Naive thymus-derived CD4-positive, alpha-beta T cell (primary cell): ENCODE data around the gene MRPL2. TPM values are rescaled to one million over a fixed set of nuclear protein-coding genes. Genes with fewer than 3 reads are reported as not detected.

Source experiments
- ATAC-seq: fragments of 150-1000 bp; cut with Tn5 transposase; 2 replicates; pipeline ENCODE4 v1.10.0; 2021; ENCODE audit warnings: mild to moderate bottlenecking, moderate library complexity
- CTCF ChIA-PET: fragments of 350-600 bp; sonication (Branson Sonifier 250); formaldehyde crosslinking; loops from one replicate; lab custom pipeline; 2021; ENCODE audit warnings: antibody characterized with exemption; lab: Charles Lee
- POLR2A ChIA-PET: fragments of 350-600 bp; sonication (Branson Sonifier 250); formaldehyde crosslinking; loops from one replicate; lab custom pipeline; 2021; ENCODE audit warnings: antibody characterized with exemption, inconsistent platforms; lab: Charles Lee
- DNase-seq, 9 donors: peaks; one replicate each; pipeline versions ENCODE4 v3.0.0 to v3.0.0-alpha.2; 2020 to 2022; ENCODE audit warnings: mixed read lengths in 1 of 9
- H3K27ac ChIP-seq: one replicate; pipeline ENCODE4 v1.7.0; 2013; ENCODE audit warnings: mild to moderate bottlenecking, low read depth, low read length, moderate library complexity
- H3K27me3 ChIP-seq, 2 donors: one replicate each; pipeline ENCODE4 v1.7.0; 2013; ENCODE audit warnings: low read length in 2 of 2, mild to moderate bottlenecking in 2 of 2, moderate library complexity in 2 of 2; ENCODE audit not compliant: control insufficient read depth in 2 of 2, insufficient read depth in 2 of 2
- H3K36me3 ChIP-seq, 3 experiments: 1 replicate in 2 of 3; 2 replicates in 1 of 3; pipeline ENCODE4 v1.7.0; 2013; ENCODE audit warnings: low read length in 3 of 3, mild to moderate bottlenecking in 3 of 3, moderate library complexity in 1 of 3; ENCODE audit not compliant: insufficient read depth in 3 of 3, control insufficient read depth in 2 of 3
- H3K4me1 ChIP-seq, 2 donors: one replicate each; pipeline ENCODE4 v1.7.0; 2013; ENCODE audit warnings: low read length in 2 of 2, mild to moderate bottlenecking in 2 of 2, moderate library complexity in 1 of 2; ENCODE audit not compliant: control insufficient read depth in 2 of 2, insufficient read depth in 2 of 2
- H3K4me3 ChIP-seq: 2 replicates; pipeline ENCODE4 v1.7.0; 2013; ENCODE audit warnings: mild to moderate bottlenecking, low read length
- H3K9me3 ChIP-seq, 3 experiments: 1 replicate in 2 of 3; 2 replicates in 1 of 3; pipeline ENCODE4 v1.7.0; 2013; ENCODE audit warnings: low read length in 3 of 3; ENCODE audit not compliant: control insufficient read depth in 2 of 3
- H3K27ac Mint-ChIP-seq, 9 donors: one replicate each; pipeline ENCODE4 v1.8.0; 2020 to 2022; ENCODE audit warnings: mixed read lengths in 9 of 9, mild to moderate bottlenecking in 8 of 9, moderate library complexity in 5 of 9, inconsistent platforms in 2 of 9
- H3K27me3 Mint-ChIP-seq, 5 donors: one replicate each; pipeline ENCODE4 v1.8.0; 2021 to 2022; ENCODE audit warnings: mixed read lengths in 5 of 5, mild to moderate bottlenecking in 1 of 5
- H3K36me3 Mint-ChIP-seq, 5 donors: one replicate each; pipeline ENCODE4 v1.8.0; 2020 to 2022; ENCODE audit warnings: mixed read lengths in 5 of 5, mild to moderate bottlenecking in 3 of 5, inconsistent platforms in 1 of 5
- H3K4me1 Mint-ChIP-seq, 7 donors: one replicate each; pipeline ENCODE4 v1.8.0; 2020 to 2022; ENCODE audit warnings: mixed read lengths in 7 of 7, mild to moderate bottlenecking in 3 of 7, inconsistent platforms in 1 of 7
- H3K4me3 Mint-ChIP-seq, 10 donors: one replicate each; pipeline ENCODE4 v1.8.0; 2020 to 2022; ENCODE audit warnings: mild to moderate bottlenecking in 10 of 10, mixed read lengths in 10 of 10, moderate library complexity in 6 of 10, inconsistent platforms in 2 of 10
- H3K9me3 Mint-ChIP-seq, 11 donors: one replicate each; pipeline ENCODE4 v1.8.0; 2020 to 2022; ENCODE audit warnings: mixed read lengths in 11 of 11, mild to moderate bottlenecking in 4 of 11, inconsistent platforms in 1 of 11, moderate library complexity in 1 of 11
- intact Hi-C, 2 donors: fragments of 100-400 bp; cut with micrococcal nuclease; formaldehyde crosslinking; loops; one replicate each; pipeline ENCODE4 v1.15.1; 2023
- polyA plus RNA-seq, 2 donors: library from polyadenylated mRNA; unstranded; fragments of 300-500 nt; fragmentation: Illumina TruSeq; gene quantifications; one replicate each; pipeline ENCODE4 v1.2.3, GENCODE V29; 2021
- total RNA-seq, 6 experiments: library from RNA in 5 of 6; stranded (reverse) in 5 of 6; gene quantifications; 1 replicate in 5 of 6; 2 replicates in 1 of 6; pipeline ENCODE4 v1.2.3 and lab custom pipeline; 2021 to 2026

MRPL2 gene
- total and polyA plus RNA-seq, 7 experiments from 2014 or later, result 32.0 to 58.6 (median 48.4) TPM

DNA sequence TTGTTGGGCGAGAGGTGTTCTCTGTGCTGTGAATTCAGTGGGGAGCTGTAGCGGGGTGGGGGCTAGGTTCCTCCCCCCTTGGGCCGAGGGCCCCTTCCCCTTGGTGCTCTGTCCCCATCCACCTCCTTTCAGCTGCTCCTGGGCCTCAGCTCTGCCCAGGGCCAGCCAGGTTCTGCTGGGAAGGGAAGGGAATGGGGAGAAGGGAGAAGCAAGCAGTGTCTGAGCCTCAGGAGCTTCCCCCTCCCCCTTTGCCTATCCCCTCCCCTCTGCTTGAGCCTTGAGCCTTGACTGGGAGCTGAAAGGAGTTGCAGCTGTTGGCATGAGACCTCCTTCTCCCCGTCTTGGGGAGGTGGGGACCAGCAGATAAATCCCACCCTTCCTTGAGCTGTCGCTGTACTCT is 38.4 kb downstream of the MRPL2 start:
- Histone ChIP-seq H3K9me3 (no peaks in the 10 kb centered on the region), H3K27ac (peak overlapping the region; percentile 81), H3K4me3 (peak overlapping the region; percentile 89), H3K36me3 (peaks cover 8 to 52% (median 18%) of the 10 kb centered on the region in 3 experiments), H3K4me1 (peaks cover 11 to 24% of the 10 kb centered on the region in 2 donors), H3K27me3 (no peaks in the 10 kb centered on the region)
- Mint-ChIP-seq H3K27ac (peak overlapping the region in 8 of 9 donors; percentile 52 to 93 (median 85)), H3K27me3 (no peaks in the 10 kb centered on the region), H3K4me1 (peaks cover 29 to 66% (median 47%) of the 10 kb centered on the region in 7 donors), H3K36me3 (peaks cover 8 to 43% (median 21%) of the 10 kb centered on the region in 5 donors), H3K9me3 (no peaks in the 10 kb centered on the region), H3K4me3 (peak overlapping the region in 9 of 10 donors; percentile 86 to 99 (median 98))
- ChIA-PET POLR2A (interaction anchor here (0.7 to 4.8 kb wide), 11 partner anchors 9 to 131 kb away, joined by 3 to 31 read pairs (median 4); partner anchors contain the start of genes CNPY3, CUL7, KLC4 and MRPL2), CTCF (interaction anchor here (0.8 to 1.0 kb wide), 2 partner anchors 33 to 125 kb away, joined by 3 to 4 read pairs; partner anchors contain the start of gene CUL7)
- intact Hi-C loops, result loop anchor here (1.0 kb wide), 3 partner anchors 32 to 120 kb away; partner anchors contain the start of genes CUL7 (in 1 of the 2), KLC4 (in 1 of the 2) and MRPL2 (in 1 of the 2)
- ATAC-seq, result no peak
- no peak for DNase-seq

DNA sequence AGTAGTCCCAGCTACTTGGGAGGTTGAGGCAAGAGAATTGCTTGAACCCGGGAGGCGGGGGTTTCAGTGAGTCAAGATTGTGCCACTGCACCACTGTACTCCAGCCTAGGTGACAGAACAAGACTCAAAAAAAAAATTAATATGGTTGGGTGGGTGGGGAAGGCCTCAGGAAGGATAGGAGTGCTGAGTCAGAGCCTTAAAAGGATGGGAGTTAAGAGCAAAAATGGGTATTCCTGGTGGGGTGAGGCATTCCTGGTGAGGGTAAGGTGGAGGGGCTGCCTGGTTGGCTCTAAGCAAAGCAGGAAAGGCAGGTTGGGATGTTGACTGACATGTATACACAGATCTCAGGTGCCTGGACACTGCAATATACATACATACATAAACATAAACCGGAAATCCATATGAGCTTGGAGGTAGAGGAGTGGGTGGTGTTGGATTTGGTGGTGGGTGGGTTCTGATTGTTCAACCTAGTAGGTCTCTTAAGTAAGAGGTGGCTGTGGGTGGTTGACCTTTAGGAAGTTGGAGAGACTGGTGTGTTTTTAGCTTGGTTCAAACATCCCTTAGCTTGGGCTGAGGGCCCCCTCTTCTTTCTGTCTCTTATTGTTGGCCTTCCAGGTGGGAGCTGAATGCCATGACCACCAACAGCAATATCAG is 39.1 kb downstream of the MRPL2 start:
- H3K4me3 ChIP-seq, result no peak overlapping the region
- Mint-ChIP-seq H3K4me1 (peaks cover 30 to 71% (median 49%) of the 10 kb centered on the region in 7 donors), H3K36me3 (peaks cover 8 to 41% (median 21%) of the 10 kb centered on the region in 5 donors), H3K27me3 (no peaks in the 10 kb centered on the region), H3K9me3 (no peaks in the 10 kb centered on the region), H3K4me3 (peak overlapping the region; percentile 40 to 99 (median 63)), H3K27ac (peak overlapping the region in 8 of 9 donors; percentile 38 to 87 (median 64))
- H3K9me3 ChIP-seq, result no peaks in the 10 kb centered on the region
- peaks cover 14 to 28% of the 10 kb centered on the region in 2 donors for H3K4me1 ChIP-seq
- peaks cover 7 to 46% (median 16%) of the 10 kb centered on the region in 3 experiments for H3K36me3 ChIP-seq
- ATAC-seq (no peak), DNase-seq (no peak)
- CTCF ChIA-PET, result interaction anchor here (1.0 kb wide), 1 partner anchor 33 kb away, joined by 4 read pairs; the partner anchor contains the start of gene CUL7
- intact Hi-C loops, result no loop called here
- no peak overlapping the region for H3K27ac ChIP-seq
- POLR2A ChIA-PET, result interaction anchor here (0.7 to 4.8 kb wide), 9 partner anchors 9 to 91 kb away, joined by 3 to 31 read pairs (median 4); partner anchors contain the start of genes CNPY3, CUL7, KLC4 and MRPL2
- H3K27me3 ChIP-seq, result no peaks in the 10 kb centered on the region

DNA sequence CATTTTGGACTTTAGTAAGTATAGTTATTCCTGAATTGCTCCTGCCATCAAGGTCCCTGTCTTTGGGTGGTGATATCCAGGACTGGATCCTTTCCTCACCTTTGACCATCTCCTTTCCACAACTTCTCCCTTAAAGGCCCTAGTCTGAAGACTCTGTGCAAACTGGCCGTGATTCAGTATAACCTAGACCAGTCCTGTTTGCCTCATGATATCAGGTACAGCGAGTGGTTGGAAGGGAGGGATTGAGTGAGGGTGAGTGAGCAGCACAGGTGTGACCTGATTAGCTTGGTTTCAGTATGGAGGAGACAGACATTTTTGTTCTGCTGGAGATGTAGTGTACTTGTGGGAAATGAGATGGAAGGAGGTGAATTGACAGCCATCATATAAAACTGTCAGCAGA is 40.1 kb downstream of the MRPL2 start:
- peaks cover 0 to 36% (median 8%) of the 10 kb centered on the region in 3 experiments for H3K36me3 ChIP-seq
- Mint-ChIP-seq H3K36me3 (peaks cover 3 to 32% (median 15%) of the 10 kb centered on the region in 5 donors), H3K27ac (peak overlapping the region in 5 of 9 donors; percentile 10 to 84 (median 47)), H3K27me3 (no peaks in the 10 kb centered on the region), H3K4me1 (peaks cover 33 to 73% (median 50%) of the 10 kb centered on the region in 7 donors), H3K9me3 (peaks cover 0 to under 1% (median 0%) of the 10 kb centered on the region in 11 donors), H3K4me3 (peak overlapping the region in 6 of 10 donors; percentile 1 to 45 (median 22))
- no peaks in the 10 kb centered on the region for H3K9me3 ChIP-seq
- no peak for ATAC-seq
- DNase-seq, result no peak
- peaks cover 23 to 31% of the 10 kb centered on the region in 2 donors for H3K4me1 ChIP-seq
- ChIA-PET CTCF (no interaction called here), POLR2A (interaction anchor here (1.4 to 1.8 kb wide), 2 partner anchors 10 to 40 kb away, joined by 3 to 4 read pairs; partner anchors contain the start of genes KLC4 and MRPL2)
- intact Hi-C loops, result no loop called here
- no peaks in the 10 kb centered on the region for H3K27me3 ChIP-seq
- H3K27ac ChIP-seq, result no peak overlapping the region
- no peak overlapping the region for H3K4me3 ChIP-seq

DNA sequence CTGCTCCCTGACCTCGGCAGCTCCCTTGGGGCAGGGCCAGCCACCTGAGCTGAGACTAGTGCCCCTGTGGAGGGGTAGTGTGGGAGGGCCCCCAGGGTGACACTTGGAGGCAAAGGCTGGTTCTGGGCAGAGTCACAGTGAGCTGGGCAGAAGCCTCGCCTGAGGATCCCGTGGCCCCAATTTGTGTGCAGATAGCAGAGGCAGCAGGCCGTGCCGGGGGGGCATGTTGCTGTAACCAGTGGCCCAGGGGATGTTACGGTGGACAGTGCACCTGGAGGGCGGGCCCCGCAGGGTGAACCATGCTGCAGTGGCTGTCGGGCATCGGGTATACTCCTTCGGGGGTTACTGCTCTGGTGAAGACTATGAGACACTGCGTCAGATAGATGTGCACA is 42.3 kb downstream of the MRPL2 start:
- no peak for ATAC-seq
- intact Hi-C loops, result no loop called here
- H3K27me3 ChIP-seq, result no peaks in the 10 kb centered on the region
- ChIA-PET POLR2A (interaction anchor here (1.0 to 4.6 kb wide), 5 partner anchors 33 to 87 kb away, joined by 3 to 67 read pairs (median 4); partner anchors contain the start of genes CNPY3, CUL7, KLC4 and MRPL2), CTCF (interaction anchor here (1.1 kb wide), 1 partner anchor 127 kb away, joined by 3 read pairs; no protein-coding TSS in a partner anchor)
- H3K27ac Mint-ChIP-seq, result peak overlapping the region in 2 of 9 donors; percentile 13 to 80
- peaks cover 0 to 30% (median 12%) of the 10 kb centered on the region in 5 donors for H3K36me3 Mint-ChIP-seq
- H3K27me3 Mint-ChIP-seq, result peaks cover 0 to 3% (median 0%) of the 10 kb centered on the region in 5 donors
- H3K4me3 ChIP-seq, result no peak overlapping the region
- H3K9me3 ChIP-seq, result no peaks in the 10 kb centered on the region
- peaks cover 26 to 31% of the 10 kb centered on the region in 2 donors for H3K4me1 ChIP-seq
- peaks cover 0 to 40% (median 8%) of the 10 kb centered on the region in 3 experiments for H3K36me3 ChIP-seq
- H3K9me3 Mint-ChIP-seq, result peaks cover 0 to 1% (median 0%) of the 10 kb centered on the region in 11 donors
- peaks cover 48 to 80% (median 62%) of the 10 kb centered on the region in 7 donors for H3K4me1 Mint-ChIP-seq
- no peak for DNase-seq
- peak overlapping the region in 1 of 10 donors; percentile 69 for H3K4me3 Mint-ChIP-seq
- peak overlapping the region; percentile 45 for H3K27ac ChIP-seq

DNA sequence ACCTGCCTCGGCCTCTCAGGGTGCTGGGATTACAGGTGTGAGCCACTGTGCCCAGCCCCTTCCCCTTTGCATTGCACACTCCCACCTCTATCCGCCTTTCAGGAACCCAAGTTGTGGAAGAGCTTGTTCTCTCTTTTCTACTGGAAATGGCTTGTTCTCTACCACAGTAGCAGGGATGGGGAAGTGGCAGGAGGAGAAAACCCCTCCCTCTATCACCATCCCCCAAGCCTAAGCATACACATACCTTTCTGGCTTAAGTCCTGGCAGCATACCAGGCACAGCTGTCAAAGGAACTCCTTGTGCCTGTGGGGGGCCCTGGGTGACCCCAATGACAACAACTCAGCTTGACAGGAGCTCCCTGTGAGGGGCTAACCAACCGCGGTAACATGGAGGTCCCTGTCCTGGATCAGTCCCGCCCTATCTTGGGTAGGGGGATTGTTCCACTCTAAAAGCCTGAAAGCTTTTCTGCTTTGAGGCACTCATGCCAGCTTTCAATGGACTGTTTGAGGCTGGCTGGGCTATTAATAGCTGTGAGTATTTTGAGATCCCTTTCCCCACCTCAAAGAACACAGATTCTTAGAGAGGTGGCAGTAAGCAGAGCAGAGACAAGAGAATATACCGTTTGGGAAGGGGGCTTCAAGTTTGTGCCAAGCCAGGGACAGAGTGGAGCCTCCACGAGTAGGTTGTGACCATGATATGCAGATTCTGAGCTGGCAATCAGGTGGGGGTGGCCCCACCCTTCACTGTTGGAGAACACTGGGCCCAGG is 42.9 kb downstream of the MRPL2 start:
- H3K36me3 Mint-ChIP-seq, result peaks cover 0 to 32% (median 9%) of the 10 kb centered on the region in 5 donors
- ATAC-seq (no peak), DNase-seq (no peak)
- peaks cover 0 to 1% (median 0%) of the 10 kb centered on the region in 11 donors for H3K9me3 Mint-ChIP-seq
- peak overlapping the region; percentile 45 for H3K27ac ChIP-seq
- H3K27ac Mint-ChIP-seq, result peak overlapping the region in 6 of 9 donors; percentile 13 to 80 (median 70)
- peaks cover 52 to 81% (median 64%) of the 10 kb centered on the region in 7 donors for H3K4me1 Mint-ChIP-seq
- intact Hi-C loops, result no loop called here
- ChIA-PET POLR2A (interaction anchor here (0.6 to 4.6 kb wide), 6 partner anchors 32 to 87 kb away, joined by 3 to 70 read pairs (median 19); partner anchors contain the start of genes CNPY3, CUL7, KLC4 and MRPL2), CTCF (interaction anchor here (1.2 kb wide), 1 partner anchor 128 kb away, joined by 3 read pairs; no protein-coding TSS in a partner anchor)
- H3K36me3 ChIP-seq, result peaks cover 0 to 42% (median 8%) of the 10 kb centered on the region in 3 experiments
- H3K4me1 ChIP-seq, result peaks cover 26 to 31% of the 10 kb centered on the region in 2 donors
- H3K4me3 ChIP-seq, result no peak overlapping the region
- peaks cover 0 to 3% (median 0%) of the 10 kb centered on the region in 5 donors for H3K27me3 Mint-ChIP-seq
- no peaks in the 10 kb centered on the region for H3K27me3 ChIP-seq
- H3K4me3 Mint-ChIP-seq, result peak overlapping the region; percentile 43 to 73 (median 56)
- no peaks in the 10 kb centered on the region for H3K9me3 ChIP-seq
